HepG2 (cell line): ENCODE results near the gene CARHSP1. TPM values are rescaled to one million over a fixed set of nuclear protein-coding genes. Genes with fewer than 3 reads are reported as not detected.

Source experiments
- ARNT ChIP-seq: fragments of 450-650 bp; IDR thresholded peaks from 2 replicates; pipeline ENCODE4 v1.6.1; 2017
- ARNTL ChIP-seq: sonication (generic); formaldehyde crosslinking; IDR thresholded peaks from 2 replicates; pipeline ENCODE4 v1.4.0; 2020; ENCODE audit warnings: mild to moderate bottlenecking, missing genetic modification reagents
- ATAD3A ChIP-seq: sonication (generic); formaldehyde crosslinking; IDR thresholded peaks from 2 replicates; pipeline ENCODE4 v1.4.0; 2020; ENCODE audit warnings: missing genetic modification reagents
- BRCA1 ChIP-seq: sonication (generic); formaldehyde crosslinking; IDR thresholded peaks from 2 replicates; pipeline ENCODE4 v1.4.0; 2020; ENCODE audit warnings: missing genetic modification reagents
- CHD2 ChIP-seq: IDR thresholded peaks from 2 replicates; pipeline ENCODE4 v1.6.1; 2011; ENCODE audit warnings: low read depth, low read length, improper control_type of control experiment
- DNMT3B ChIP-seq: conservative IDR thresholded peaks from 2 replicates; pipeline ENCODE4 v1.6.1; 2016; ENCODE audit warnings: missing biosample characterization, control low read depth
- ERF ChIP-seq: IDR thresholded peaks from 2 replicates; pipeline ENCODE4 v1.6.1; 2018; ENCODE audit warnings: missing biosample characterization, missing genetic modification reagents
- FLYWCH1 ChIP-seq: sonication (generic); formaldehyde crosslinking; IDR thresholded peaks from 2 replicates; pipeline ENCODE4 v1.8.1; 2023; ENCODE audit warnings: mild to moderate bottlenecking, missing genetic modification reagents
- HES4 ChIP-seq: sonication (generic); formaldehyde crosslinking; IDR thresholded peaks from 2 replicates; pipeline ENCODE4 v1.9.0; 2021; ENCODE audit warnings: mild to moderate bottlenecking, missing genetic modification reagents, borderline replicate concordance
- KDM6A ChIP-seq: IDR thresholded peaks from 2 replicates; pipeline ENCODE4 v1.6.1; 2016; ENCODE audit warnings: low read depth
- MIER2 ChIP-seq: IDR thresholded peaks from 2 replicates; pipeline ENCODE4 v1.6.1; 2016; ENCODE audit warnings: missing biosample characterization, missing genetic modification reagents
- NFIB ChIP-seq: sonication (generic); formaldehyde crosslinking; IDR thresholded peaks from 2 replicates; pipeline ENCODE4 v1.9.0; 2021; ENCODE audit warnings: missing genetic modification reagents, mild to moderate bottlenecking, borderline replicate concordance
- NFKB2 ChIP-seq: sonication (generic); formaldehyde crosslinking; IDR thresholded peaks from 2 replicates; pipeline ENCODE4 v1.4.0; 2020; ENCODE audit warnings: missing genetic modification reagents, borderline replicate concordance
- NR3C1 ChIP-seq: sonication (generic); formaldehyde crosslinking; IDR thresholded peaks from 2 replicates; pipeline ENCODE4 v1.4.0; 2020; ENCODE audit warnings: missing genetic modification reagents
- RBFOX2 ChIP-seq: fragments of 200-400 bp; formaldehyde crosslinking; IDR thresholded peaks from 2 replicates; pipeline ENCODE4 v1.6.1; 2017; ENCODE audit warnings: low read depth, mild to moderate bottlenecking, low read length
- SNAPC2 ChIP-seq: sonication (generic); formaldehyde crosslinking; IDR thresholded peaks from 2 replicates; pipeline ENCODE4 v1.8.1; 2022; ENCODE audit warnings: mild to moderate bottlenecking, missing genetic modification reagents
- SNRNP70 ChIP-seq: fragments of 200-400 bp; formaldehyde crosslinking; IDR thresholded peaks from 2 replicates; pipeline ENCODE4 v1.6.1; 2017; ENCODE audit warnings: mild to moderate bottlenecking, low read depth, low read length, moderate library complexity
- TFAP4 ChIP-seq: sonication (generic); IDR thresholded peaks from 2 replicates; pipeline ENCODE4 v1.6.1; 2016; ENCODE audit warnings: low read depth, borderline replicate concordance
- THAP7 ChIP-seq: sonication (generic); formaldehyde crosslinking; IDR thresholded peaks from 2 replicates; pipeline ENCODE4 v1.8.1; 2023; ENCODE audit warnings: mild to moderate bottlenecking, missing genetic modification reagents
- ZFP36 ChIP-seq: fragments of 150-350 bp; IDR thresholded peaks from 2 replicates; pipeline ENCODE4 v1.6.1; 2018; ENCODE audit warnings: borderline replicate concordance, low read length, low read depth; ENCODE audit not compliant: partially characterized antibody
- ZGPAT ChIP-seq: IDR thresholded peaks from 2 replicates; pipeline ENCODE4 v1.6.1; 2016; ENCODE audit warnings: mild to moderate bottlenecking
- ZNF253 ChIP-seq: sonication (generic); formaldehyde crosslinking; IDR thresholded peaks from 2 replicates; pipeline ENCODE4 v1.8.0; 2022; ENCODE audit warnings: mild to moderate bottlenecking, missing genetic modification reagents, borderline replicate concordance
- ZNF552 ChIP-seq: sonication (generic); formaldehyde crosslinking; IDR thresholded peaks from 2 replicates; pipeline ENCODE4 v1.9.0; 2022; ENCODE audit warnings: missing genetic modification reagents, mild to moderate bottlenecking, borderline replicate concordance
- ZNF7 ChIP-seq: IDR thresholded peaks from 2 replicates; pipeline ENCODE4 v1.6.1; 2016; ENCODE audit warnings: missing biosample characterization, missing genetic modification reagents
- ZNF782 ChIP-seq: sonication (generic); formaldehyde crosslinking; IDR thresholded peaks from 2 replicates; pipeline ENCODE4 v1.4.0; 2020; ENCODE audit warnings: missing genetic modification reagents, mild to moderate bottlenecking, borderline replicate concordance
- ZNF878 ChIP-seq: sonication (generic); formaldehyde crosslinking; IDR thresholded peaks from 2 replicates; pipeline ENCODE4 v1.8.1; 2023; ENCODE audit warnings: mild to moderate bottlenecking, missing genetic modification reagents, moderate library complexity
- polyA plus RNA-seq, 8 experiments: library from polyadenylated mRNA; depleted of rRNA in 3 of 8; stranded (reverse) in 7 of 8; unstranded in 1 of 8; fragments of >200 nt; fragmentation: Illumina TruSeq in 4 of 8; extraction: Trizol in 4 of 8; gene quantifications; 2 replicates each; pipeline versions ENCODE4 v1.2.1 to v1.2.3, GENCODE V29; 2011 to 2016; ENCODE audit warnings: low read depth in 4 of 8, missing spikeins in 1 of 8, mixed read lengths in 1 of 8; ENCODE audit not compliant: insufficient read depth in 1 of 8
- total RNA-seq, 5 experiments: library from RNA; depleted of rRNA; stranded (reverse); fragments of >200 nt; fragmentation: Illumina TruSeq; extraction: Trizol; gene quantifications; 2 replicates each; pipeline ENCODE4 v1.2.3, GENCODE V29; 2016; ENCODE audit warnings: low read depth in 1 of 5
- TF ChIP-seq, protein P1 (sequence below): sonication (generic); formaldehyde crosslinking; IDR thresholded peaks from 2 replicates; pipeline ENCODE4 v1.9.0; 2021; ENCODE audit warnings: missing genetic modification reagents, borderline replicate concordance

The CARHSP1 gene
- total and polyA plus RNA-seq, 2 of the 13 experiments (the other 11 are each of a cell fraction or from before 2014, with no cell fraction given): 173 to 345 TPM

DNA sequence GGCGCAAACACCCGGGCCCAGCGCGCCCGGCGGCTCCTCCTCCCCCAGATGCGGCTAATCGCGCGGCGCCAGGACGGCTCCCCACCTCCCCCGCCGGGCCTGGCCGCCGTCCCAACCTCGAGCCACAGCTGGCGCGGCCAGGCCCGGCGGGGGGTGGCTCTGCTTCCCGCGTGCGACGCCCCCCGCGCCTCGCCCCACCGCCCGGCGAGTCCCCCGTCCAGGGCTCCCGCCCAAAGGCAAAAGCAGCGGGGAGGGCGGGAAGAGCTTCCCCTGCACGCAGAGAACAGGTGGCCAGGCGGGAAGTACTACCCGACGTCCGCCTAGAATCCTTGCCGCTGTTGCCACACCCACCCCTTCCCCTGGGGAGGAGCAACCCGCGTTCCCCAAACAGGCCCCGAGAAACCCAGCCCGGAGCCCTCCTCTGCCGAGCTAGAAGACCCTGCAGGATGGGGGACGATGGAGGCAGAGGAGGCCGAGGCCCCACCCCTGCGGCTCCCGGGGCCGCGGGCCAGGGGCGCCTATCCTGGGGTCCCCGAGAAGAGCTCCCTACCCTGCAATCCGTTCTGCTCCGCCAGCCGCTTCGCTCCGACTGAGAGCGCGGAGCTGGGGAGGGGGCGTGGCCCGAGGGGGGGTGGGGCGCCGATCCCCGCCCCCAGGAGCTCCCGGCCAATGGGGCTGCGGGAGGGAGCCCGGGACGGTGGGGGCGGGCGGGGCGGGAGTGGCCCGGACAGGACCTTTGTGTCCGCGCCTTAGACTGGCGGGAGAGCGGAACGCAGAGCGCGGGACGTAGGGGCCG, at the start of gene CARHSP1 (continued):
- TF ChIP-seq ZNF552 (CRISPR knock-in tag) (no peak), TFAP4 (peak; percentile 66; the same call in 1 of the 2 replicates), FLYWCH1 (CRISPR knock-in tag) (no peak), SNRNP70 (no peak), NFKB2 (no peak), RBFOX2 (peak; percentile 95), ATAD3A (CRISPR knock-in tag) (no peak), DNMT3B (CRISPR knock-in tag) (no peak), ARNT (no peak), MIER2 (CRISPR knock-in tag) (no peak), ZNF7 (CRISPR knock-in tag) (no peak), ZGPAT (CRISPR knock-in tag) (peak; percentile 67), SNAPC2 (CRISPR knock-in tag) (no peak), HES4 (CRISPR knock-in tag) (peak; percentile 91; the same call in 1 of the 2 replicates), ZNF878 (CRISPR knock-in tag) (no peak), ZNF782 (CRISPR knock-in tag) (no peak), NR3C1 (CRISPR knock-in tag) (no peak), BRCA1 (CRISPR knock-in tag) (no peak), ERF (CRISPR knock-in tag) (peak; percentile 55; the same call in 1 of the 2 replicates), ZNF253 (peak; percentile 51; the same call in 1 of the 2 replicates), ARNTL (CRISPR knock-in tag) (no peak), ZFP36 (no peak), THAP7 (CRISPR knock-in tag) (no peak), KDM6A (CRISPR knock-in tag) (no peak), CHD2 (peak; percentile 46; the same call in 1 of the 2 replicates), NFIB (CRISPR knock-in tag) (no peak)
- TF ChIP-seq, protein P1, sequence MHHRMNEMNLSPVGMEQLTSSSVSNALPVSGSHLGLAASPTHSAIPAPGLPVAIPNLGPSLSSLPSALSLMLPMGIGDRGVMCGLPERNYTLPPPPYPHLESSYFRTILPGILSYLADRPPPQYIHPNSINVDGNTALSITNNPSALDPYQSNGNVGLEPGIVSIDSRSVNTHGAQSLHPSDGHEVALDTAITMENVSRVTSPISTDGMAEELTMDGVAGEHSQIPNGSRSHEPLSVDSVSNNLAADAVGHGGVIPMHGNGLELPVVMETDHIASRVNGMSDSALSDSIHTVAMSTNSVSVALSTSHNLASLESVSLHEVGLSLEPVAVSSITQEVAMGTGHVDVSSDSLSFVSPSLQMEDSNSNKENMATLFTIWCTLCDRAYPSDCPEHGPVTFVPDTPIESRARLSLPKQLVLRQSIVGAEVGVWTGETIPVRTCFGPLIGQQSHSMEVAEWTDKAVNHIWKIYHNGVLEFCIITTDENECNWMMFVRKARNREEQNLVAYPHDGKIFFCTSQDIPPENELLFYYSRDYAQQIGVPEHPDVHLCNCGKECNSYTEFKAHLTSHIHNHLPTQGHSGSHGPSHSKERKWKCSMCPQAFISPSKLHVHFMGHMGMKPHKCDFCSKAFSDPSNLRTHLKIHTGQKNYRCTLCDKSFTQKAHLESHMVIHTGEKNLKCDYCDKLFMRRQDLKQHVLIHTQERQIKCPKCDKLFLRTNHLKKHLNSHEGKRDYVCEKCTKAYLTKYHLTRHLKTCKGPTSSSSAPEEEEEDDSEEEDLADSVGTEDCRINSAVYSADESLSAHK (CRISPR knock-in tag): 0 out of 2 replicates have a peak, but pooled peaks have one; percentile 51
